ENCODE measurements around the gene DCAKD.

Gene DCAKD

DNA sequence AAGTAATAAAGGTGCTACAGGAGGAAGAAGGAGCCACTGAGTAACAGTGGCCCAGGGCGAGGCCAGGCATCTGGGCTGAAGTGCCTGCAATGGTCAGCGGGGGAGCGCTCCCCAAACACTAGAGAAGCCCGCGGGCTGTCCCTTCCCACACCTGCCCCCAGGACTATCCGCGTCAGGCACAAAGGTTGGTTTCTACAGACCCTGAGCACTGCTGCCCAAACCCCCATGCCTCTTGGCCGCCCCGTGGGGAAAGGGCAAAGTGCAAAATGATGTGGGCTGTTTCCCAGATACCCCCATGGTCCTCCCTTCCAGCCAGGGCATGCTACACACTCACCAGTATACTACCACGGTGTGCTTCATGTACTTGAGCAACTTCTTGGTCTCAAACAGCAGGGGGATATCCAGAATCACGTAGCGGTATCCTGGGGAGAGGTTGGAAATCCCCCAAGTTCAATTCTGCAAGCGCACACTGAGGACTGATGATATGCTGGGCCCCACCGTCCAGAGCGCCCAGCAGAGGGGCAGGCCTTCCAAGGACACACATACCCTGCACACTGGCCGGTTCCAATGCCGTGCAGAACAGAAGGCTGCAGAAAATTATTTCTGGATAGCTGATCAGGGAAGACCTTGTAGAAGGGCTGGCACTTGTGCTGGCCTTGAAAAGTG, 21.5 kb downstream of the DCAKD start:
- no peak for DNase-seq

DNA sequence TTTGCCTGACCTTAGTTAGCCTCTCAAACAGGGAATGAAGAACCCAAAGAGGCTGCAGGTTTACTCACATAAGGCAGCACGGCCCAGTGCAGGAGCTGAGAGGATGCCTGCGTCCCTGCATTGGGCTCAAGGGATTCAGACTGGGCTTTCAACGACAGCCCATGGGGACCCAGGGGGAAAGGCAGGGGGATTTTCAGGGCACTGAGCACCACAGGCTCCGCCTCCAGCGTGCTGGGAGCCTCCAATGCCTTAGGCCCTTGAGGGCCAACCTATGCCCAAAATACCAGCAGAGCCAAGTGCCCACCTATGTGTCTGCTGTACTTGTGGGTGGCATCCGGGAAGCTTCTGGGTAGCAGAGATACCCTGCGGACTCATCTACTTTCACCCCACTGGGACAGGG, 22.3 kb downstream of the DCAKD start:
- no peak for DNase-seq

DNA sequence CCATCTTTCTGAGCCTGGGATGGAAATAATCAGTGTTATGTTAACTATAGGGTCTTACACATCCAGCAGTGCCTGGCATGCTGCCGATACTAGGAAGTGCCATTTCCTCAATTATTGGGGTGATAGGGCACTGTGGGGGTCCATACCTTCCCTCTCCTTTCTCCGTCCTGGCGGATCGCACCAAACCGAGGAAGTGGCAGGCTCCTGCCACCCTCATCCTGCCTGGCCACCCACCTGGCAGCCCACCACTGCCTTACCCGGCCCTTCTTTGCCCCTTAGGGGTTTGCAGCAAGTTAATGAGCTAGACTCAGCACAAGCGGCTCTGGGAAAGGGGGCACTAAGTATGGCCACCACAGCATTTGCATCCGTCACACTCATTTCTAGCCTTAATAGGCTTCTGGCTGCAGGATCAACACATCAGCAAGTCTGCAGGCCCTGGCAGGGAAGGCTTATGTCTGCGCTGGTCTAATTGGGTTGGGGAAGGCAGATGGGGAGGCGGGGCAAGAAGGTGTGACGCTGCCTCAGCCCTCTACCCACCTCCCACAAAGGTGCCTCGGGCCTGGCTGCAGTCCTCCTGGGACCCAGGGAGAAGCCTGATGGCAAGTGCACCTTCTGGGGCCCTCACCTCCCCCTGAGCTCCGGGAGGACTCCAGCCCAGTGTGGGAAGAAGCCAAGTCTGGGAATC, 28.6 kb downstream of the DCAKD start:
- DNase-seq, result no peak

DNA sequence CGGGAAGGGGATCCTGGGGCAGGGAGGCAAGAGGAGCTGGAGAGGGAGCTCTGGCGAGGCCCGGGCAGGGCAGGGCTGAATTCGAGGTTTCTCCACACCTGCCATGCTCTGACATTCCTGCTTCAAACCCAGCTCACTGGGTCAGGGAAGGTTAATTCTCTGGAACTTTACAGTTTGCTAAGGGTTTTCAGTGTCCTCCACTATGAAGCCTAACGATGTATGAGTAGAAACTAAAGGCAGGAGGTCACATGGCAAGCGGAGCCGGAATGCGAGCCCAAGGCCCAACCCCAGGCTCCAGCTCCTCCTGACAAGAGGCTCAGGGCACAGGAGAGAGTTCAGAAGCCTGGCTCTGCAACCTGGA, 29.2 kb downstream of the DCAKD start:
- no peak for DNase-seq

DNA sequence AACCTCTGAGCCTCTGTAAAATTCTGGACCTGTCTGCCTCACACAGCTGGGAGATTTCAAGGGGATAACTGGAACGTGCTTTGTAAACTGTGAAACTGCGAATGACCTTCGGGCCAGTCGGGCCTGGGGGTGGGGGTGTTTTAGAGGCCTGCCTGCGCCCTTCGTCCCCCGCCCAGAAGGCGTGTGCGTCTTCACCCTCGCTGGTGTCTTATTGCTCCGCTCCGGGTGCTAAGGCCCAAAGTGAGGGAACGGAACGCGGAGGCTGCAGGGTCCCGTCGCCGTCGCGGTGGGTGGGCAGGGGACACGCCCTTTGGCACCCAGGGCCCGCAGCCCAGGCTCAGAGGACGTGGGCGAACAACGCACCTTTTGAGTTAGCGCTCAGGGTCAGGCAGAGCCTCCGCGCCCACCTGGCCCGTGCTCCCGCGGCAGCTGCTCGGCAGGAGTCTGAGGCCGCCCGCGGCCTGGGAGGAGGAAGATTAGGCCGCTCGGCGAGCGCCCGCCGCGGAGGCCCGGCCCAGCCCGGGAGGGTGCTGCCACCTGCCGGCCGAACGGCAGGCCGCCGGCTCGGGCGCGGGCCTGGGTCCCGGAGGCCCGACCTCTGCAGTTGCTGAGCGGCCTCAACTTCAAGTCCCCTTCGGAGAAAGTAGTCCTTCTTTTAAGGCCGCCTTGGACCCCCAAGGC, 29.7 kb downstream of the DCAKD start:
- DNase-seq, result peak; percentile 78

DNA sequence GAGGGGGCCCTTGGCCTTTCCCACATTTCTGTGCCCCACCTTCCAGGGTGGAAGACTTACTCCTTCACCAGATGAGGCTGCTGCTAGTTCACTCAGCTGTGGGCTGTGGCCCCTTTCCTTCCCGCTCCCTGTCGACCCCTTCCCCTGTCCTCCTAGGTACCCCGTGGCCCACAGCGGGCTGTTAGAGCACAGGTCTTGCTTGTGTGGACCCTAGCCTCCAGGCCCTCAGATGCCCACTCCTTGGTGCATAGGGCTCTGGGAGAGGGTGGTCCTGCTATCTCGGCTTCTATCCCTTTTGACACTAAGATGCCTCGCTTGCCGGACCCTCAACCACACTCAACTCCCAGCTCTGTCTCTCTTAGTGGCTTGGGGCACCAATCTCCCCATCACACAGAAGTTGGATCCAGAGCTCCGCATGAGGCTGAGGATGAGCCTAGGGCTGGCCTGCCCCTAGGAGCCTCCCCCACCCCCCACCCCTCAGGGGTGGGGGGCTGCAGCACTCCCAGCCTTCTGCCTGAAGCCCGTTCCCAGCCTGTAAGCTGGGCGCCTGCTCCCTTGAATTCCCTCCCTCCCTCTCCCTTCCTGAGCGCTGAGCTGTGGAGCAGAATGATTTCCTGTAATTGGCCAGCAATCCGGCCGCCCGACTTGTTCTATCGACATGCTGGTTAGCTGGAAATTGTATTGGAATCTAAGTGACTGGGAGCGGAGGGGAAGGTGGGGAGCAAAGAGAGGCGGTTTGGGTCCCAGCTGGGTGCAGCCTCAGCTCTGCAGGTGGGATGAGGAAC, 30.9 kb downstream of the DCAKD start:
- DNase-seq, result no peak

DNA sequence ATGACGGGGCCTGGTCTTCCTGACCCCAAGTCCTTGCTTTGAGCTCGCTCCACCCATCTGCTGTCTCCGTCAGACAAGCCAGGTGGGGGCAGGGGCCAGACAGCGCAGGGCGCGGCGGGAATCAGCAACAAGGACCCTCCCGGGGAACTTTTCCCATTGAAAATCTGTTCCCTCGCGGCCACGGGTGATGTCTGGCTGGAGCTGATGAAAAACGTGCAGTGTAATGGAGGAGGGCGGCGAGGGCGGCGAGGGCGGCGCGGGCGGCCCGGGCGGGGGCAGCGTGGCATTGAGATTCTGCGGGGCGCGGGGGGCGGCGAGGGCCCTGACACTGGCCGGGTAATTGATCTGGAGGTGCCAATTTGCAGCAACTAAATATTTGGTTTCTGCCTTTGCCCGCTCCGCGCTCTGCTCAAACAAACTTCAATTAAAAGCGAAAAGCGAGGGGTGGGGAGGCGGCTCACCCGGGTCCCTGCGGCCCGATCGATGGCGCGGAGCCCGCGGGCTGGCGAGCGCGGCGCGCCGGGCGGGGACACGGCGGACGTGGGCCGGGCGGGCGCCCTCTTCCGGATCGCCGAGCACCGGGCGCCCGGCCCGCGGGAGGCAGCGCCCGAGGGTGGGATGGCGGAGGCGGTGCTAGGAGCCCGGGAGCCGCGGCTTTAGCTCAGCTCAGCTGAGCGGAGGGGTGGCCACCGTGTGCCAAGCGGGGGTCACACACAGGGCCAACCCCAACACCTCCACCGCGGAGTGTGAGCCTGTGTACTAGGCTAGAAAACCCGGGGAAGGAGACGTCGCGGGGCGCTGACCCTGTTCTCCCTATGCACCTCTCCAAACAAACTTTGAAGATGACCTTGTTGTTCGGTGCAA, 32.4 kb downstream of the DCAKD start:
- DNase-seq, result peak; percentile 48

DNA sequence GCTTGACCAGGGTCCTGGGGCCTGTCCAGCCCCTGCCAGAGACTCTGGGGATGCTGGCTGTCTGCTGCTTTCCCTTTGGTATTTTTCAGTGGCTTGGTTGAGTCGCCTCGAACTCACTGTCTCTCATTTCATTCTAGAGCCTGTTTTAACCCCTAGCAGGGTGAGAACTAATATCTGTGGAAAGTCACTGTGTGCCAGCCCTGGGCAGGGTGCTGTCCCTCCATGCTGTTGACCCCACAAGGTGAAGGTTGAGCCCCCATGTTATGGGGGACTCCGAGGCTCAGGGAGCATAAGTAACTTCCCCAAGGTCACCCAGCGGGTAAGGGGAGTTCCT, 33.0 kb downstream of the DCAKD start:
- DNase-seq, result no peak

DNA sequence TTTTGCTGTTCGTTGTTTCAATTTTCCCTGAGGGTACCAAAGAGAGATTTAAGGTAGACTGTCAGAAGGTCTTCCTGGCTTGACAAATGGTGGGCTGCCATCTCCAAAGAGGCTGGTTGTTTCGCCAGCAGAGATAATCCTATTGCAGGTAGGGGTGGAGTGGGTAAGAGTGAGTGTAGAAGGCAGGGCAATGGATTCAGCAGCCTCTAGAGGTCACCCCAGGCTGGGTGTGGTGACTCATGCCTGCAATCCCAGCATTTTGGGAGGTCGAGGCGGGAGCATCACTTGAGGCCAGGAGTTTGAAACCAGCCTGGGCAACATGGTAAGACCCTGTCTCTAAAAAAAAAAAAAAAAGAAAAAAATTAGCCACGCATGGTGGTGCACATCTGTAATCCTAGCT, 34.6 kb downstream of the DCAKD start:
- DNase-seq, result no peak

DNA sequence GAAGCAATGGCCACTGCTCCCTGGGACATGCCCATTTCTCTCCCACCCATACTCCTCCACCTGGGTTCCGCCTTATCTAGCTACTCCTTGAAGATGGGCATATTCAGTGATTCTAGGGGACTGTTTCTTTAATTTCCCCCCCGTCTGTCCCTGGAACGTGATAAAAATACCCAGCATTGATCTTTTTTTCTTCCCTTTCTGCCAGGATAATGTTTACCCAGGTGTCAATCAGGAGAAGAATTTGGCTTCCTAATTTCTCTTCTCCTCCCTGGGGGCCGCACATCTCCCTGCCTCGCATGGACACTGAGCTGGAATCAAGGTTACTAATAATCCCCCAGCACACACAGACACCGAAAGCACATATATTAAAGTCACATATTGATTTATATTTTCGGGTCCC, 35.2 kb downstream of the DCAKD start:
- no peak for DNase-seq

DNA sequence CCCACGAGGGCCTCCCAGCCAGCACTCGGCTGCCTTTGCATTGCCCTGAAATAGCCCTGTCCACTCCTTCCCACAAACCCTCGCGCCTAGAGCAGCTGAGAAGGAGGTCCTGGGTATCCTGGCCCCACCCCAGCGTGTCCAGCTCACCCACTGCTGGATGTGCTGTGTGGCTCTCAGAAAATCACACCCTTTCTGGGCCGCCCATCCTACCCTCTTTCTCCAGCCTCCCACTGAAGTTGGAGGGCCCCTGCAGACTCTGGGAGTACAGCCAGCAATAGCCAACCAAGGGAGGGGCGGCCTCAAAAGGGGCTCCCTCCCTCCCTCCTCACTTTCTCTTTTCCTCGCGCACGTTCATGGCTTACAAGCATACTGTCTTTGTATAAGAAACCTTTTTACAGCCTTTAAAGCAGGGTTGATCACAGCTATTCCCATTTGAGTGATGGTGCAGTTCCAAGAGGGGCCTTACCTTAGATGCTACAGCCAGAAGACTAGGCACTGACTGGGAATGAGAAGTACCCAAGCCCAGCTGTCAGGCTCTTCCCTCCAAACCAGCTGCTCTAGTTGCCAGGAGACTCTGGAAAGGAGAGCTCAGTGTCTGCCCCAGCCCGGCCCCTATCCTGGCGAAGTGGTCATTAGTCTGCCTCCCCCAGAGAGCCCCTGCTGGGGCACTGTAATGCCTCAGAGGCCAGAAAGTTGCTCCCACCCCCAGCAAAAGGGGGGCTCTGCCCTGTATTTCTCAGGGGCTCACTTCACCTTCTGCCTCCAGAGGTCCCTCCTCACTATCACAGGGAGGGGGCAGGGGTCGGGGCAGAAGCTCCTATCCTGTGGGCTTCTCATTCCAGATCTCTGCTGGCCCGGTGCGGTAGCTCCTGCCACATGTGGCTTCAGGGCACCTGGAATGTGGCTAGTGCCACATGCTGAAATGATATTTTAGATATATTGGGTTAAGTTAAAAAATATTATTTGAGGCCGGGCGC, 38.1 kb downstream of the DCAKD start:
- no peak for DNase-seq

DNA sequence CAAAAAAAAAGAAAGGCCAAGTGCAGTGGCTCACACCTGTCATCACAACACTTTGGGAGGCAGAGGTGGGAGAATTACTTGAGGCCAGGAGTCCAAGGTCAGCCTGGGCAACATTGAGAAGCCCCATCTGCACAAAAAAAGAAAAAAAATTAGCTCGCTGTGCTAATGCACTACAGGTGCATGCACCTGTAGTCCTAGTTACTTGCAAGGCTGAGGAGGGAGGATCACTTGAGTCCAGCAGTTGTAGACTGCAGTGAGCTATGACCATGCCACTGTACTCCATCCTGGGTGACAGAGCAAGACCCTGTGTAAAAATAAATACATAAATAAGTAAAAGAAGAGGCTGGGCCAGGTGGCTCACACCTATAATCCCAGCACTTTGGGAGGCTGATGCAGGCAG, 39.7 kb downstream of the DCAKD start:
- DNase-seq, result no peak

DNA sequence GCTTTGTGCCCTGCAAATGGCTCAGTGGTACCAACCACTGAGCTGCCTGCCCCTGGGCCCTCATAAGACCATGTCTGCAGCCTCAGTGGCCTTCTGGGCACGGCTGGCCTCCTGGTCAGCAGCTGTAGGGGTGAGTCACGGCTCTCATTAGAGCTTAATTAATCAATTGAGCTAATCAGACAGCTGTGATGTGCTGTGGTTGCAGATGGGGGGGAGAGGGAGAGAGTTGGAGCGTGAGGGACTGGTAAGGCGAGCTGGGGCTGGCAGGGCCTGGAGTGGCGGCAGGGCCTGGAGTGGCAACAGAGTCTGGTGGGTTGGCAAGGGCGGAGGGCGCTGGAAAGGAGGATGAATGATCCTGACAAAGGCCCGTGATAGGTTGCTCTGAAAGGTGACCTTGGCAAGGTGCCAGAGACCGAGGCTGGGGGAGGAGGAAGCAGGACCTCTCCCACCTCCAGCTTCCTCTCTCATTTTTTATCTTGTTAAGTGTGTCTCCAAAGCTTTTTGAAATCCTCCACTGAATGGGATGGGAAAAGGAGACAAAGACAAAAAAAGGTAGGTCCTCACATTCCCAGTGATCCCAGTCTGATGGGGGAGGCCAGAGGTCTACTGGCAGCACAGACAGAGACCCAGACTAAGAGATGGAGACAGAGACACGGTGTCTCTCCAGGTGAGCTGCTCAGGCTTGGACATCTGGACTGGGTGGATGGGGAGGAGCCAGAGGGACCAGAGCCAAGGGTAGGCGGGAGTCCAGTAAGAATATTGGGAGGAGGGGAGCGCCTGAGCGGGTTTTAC, 41.6 kb downstream of the DCAKD start:
- no peak for DNase-seq

DNA sequence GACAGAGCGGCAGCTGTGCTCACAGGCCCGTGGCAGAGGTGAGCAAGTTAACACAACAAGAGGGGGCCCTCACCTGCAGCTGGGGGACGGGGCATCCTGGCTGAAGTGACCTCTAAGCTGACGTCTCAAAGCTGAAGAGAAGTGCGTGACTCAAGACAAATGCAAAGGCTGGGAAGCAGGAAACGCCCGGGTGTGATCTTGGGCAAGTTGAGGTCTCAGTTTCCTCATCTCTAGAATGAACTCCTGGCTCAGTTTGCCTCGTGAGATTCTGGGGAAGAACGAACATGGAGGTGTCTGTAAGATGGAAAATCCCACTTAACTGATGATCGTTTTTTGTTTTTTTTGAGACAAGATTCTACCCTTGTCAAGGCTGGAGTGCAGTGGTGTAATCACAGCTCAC, 43.2 kb downstream of the DCAKD start:
- DNase-seq, result no peak

DNA sequence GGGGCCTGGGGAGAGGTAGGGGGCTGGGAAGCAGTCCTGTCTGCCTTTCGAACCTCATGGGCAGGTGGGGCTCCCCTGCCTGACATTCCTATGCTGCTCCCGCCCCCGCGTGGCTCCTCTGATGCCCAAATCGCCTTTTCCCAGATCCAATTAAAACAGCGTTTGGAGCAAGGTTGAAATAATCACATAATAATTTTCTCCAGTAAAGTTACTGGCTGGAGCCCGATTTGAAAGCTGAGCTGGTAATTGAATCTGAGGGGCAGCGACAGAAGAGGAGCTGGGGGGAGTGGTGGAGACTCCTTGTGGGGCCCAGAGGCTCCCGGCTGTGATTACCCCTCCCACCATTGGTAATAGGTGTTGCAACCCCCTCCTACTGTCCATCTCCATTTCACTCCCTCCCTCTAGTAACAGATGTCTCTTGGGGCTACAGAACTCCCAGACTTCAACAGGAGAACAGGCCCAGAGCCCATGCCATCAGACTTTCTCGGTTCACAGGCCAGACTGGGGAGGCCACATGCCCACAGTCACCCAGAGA, 44.4 kb downstream of the DCAKD start:
- no peak for DNase-seq

DNA sequence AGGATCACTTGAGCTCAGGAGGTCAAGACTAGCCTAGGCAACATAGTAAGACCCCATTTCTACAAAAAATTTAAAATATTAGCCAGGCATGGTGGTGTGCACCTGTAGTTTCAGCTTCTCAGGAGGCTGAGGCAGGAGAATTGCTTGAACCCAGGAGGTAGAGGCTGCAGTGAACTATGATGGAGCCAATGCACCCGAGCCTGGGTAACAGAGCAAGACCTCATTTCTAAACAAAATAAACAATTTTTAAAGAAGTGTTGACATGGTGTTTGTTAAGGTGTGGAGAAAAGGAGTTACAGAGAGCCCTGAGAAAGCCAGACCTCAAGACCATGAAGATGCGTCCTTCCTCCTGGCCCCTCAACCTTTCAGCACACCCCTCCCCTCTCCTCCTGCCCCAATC, 45.7 kb downstream of the DCAKD start:
- no peak for DNase-seq

DNA sequence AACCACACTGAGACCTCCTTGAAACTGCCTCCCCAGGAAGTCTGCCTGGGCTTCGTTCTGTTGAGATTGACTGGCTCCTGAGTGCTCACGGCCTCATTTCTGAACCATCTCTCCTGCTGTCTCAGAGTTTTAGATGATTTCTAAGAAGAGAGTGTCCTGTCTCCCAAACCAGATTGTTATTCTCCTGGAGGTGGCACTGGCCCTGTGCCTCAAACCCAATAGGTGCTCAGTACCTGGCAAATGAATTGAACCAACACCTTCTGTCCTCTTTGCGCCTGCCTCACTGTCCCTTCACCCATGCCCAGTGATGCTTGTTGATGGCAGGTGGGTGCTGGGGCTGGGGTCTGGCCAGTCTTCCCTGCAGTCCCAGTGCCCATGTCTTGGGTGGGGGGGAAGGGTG, 47.0 kb downstream of the DCAKD start:
- no peak for DNase-seq

DNA sequence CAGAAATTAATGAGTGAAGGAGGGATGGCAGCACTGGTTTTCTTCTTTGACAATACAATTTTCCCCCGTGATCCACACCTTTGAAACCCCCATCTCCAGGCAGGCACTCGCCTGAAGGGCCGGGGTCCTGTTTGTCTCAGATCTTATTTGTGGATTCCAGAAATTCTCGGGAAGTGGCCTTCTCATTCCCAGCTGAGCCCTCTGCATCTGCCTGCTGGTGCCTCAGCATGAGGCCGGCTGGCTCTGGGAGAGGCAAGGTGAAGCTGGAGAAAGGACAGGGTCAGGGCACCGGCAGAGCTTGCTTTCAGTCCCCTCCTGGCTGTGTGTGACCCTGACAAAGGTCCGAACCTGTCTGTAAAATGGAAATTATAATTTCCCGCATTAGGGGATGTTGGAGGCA, 47.6 kb downstream of the DCAKD start:
- no peak for DNase-seq

DNA sequence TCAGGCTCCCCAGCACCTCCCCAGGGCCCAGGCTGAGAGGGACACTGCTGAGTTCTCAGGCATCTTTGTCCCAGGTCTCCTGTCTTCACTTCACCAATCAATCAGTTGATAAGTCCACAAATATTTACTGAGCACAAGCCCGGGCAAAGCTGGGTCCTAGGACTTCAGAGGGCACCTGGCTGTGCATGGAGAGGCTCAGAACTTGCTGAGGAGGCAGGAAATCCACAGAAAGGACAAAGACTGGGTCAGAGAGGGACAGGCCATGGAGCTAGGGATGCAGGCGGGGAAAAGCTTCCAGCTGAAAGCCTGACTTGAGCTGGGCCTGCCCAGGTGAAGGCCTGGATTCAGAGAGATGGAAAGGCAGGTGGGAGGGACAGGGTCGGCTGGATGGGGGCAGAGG, 50.1 kb downstream of the DCAKD start:
- no peak for DNase-seq

DNA sequence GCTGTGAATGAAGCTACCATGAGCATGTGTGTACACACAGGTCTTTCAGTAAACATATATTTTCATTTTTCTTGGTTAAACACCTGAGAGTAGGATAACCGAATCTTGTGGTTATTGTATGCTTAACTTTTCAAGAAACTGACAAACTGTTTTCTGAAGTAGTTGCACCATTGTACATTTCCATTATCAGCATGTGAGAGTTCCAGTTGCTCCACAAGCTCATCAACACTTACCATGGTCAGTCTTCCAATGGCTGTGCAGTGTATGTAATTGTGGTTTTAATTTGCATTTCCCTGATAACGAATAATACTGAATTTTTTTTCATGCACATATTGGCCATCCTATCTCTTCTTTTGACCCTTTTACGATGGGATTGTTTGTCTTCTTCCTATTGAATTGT, 52.0 kb downstream of the DCAKD start:
- no peak for DNase-seq

DNA sequence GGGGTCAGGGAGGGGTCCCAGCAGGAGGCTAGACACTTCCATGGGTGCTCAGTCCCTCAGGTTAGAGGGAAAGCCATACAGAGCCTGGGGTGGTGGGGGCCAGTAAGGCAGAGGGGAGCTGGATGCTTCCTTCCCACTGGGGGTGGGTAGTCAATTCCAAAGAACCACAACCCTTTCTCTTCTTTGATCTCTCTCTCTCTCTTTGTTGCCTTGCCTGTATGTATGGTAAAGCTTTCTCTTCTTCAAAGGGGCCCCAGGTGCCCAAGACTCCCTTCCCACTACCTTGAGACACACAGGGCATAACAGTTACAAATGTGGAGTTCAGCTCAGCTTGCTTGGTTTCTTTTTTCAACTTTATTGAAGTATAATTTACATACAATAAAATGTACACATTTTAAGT, 52.8 kb downstream of the DCAKD start:
- no peak for DNase-seq

Data from activated CD4-positive, CD25-positive, alpha-beta regulatory T cell treated with anti-CD3 and anti-CD28 coated beads, Interleukin-2, amount 50 U/mL, for 72 hours (primary cell).